GM18867 (cell line): ENCODE results near the gene DYNLL1.
"Not testable (repeated sequence)": the region's sequence is repeated elsewhere in the genome, so short reads cannot be mapped to it uniquely, and the experiment has no call there.

Experiments
- ATAC-seq: cut with Tn5 transposase; IDR thresholded peaks from one replicate; pipeline ENCODE4 v1.9.1; 2021; ENCODE audit warnings: mild to moderate bottlenecking, moderate library complexity; ENCODE audit not compliant: unreplicated experiment

The DYNLL1 gene

GRCh38 chr12:120495731-120496412 lies at the start of gene DYNLL1:
TSS of gene DYNLL1 (plus strand) at chr12:120496113. CDS start at chr12:120496422, 309 bp downstream.
- ATAC-seq, result peak; percentile 91

- not testable (repeated sequence) for ATAC-seq
Measured at GRCh38 chr12:120446844-120447178, 49.1 kb upstream of the DYNLL1 start.

- no peak for ATAC-seq
Measured at GRCh38 chr12:120447992-120448391, 47.9 kb upstream of the DYNLL1 start.

DNA sequence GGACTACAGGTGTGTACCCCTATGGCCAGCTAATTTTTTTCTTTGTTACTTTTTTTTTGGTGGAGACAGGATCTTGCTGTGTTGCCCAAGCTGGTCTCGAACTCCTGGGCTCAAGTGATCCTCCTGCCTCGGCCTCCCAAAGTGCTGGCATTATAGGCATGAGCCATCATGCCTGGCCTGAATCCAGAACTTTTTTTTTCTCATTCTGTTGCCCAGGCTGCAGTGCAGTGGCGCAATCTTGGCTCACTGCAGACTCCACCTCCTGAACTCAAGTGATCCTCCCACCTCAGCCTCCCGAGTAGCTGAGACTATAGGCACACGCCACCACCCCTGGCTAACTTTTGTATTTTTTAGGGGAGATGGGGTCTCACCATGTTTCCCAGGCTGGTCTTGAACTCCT lies 43.4 kb upstream of the DYNLL1 start:
- not testable (repeated sequence) for ATAC-seq

- ATAC-seq, result no peak
Measured at GRCh38 chr12:120453060-120453750, 42.7 kb upstream of the DYNLL1 start.

DNA sequence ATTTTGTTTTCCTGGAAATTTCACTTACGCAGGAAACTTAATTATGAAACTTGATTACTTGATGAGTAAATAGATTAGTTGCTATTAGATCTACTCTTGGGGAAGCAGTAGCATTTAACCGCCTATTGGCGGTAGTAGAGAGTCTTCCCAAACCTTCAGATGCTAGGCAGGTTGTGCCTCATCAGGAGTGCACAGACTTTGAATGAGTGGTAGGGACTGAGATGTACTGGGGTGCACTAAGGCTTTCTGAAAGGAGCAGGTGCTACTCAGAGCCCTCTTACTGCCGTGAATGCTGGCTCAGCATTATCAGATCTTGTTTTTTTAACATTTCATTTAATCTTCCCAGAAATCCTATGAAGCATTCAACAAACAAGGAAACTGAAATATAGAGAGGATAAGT lies 41.9 kb upstream of the DYNLL1 start:
- ATAC-seq, result no peak

GRCh38 chr12:120455302-120455701 lies 40.6 kb upstream of the DYNLL1 start:
- no peak for ATAC-seq

GRCh38 chr12:120457133-120457532 lies 38.8 kb upstream of the DYNLL1 start:
- no peak for ATAC-seq

GRCh38 chr12:120460157-120460556 lies 35.8 kb upstream of the DYNLL1 start:
- no peak for ATAC-seq

DNA sequence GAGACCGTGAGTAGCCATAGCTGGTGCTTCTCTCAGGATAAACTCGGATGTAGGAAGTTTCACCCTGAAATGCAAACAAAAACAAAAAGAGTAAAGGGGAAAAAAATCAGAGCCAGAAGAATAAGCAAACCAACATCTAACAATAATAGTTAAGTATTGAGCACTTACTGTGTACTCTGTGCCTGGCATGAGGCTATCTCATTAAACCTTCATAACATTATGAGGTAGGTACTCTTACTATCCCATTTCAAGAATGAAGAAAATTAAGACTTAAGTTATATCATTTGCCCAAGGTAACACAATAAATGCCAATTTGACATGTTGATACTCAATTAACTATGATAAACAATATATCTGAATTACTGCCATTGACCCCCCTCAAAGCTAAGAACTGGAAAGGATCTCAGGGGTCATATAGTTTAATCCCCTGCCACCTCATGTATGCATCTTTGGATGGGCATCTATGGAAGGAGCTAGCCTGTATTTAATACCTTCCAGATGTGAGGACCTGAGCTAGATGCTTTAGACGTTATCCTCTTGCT lies 33.7 kb upstream of the DYNLL1 start:
- no peak for ATAC-seq

GRCh38 chr12:120463712-120464111 lies 32.2 kb upstream of the DYNLL1 start:
- ATAC-seq, result no peak

DNA sequence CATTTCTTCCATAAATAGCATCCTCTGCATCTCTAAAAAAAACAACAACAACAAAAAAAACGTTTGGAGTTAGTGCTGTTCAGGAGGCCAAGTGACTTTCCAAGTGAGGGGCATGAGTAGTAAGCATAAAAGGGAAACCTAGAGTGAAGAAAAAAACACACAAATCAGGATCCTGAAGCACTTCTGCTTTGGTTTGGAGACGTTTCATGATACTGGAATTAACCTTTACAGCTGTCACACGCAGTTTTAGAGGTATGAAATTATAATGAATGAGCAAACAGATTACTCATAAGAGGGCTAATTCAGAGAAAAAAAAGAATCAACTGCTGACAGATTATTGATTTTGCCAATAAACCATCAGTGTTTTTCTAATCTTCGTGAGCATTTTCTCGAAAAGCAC lies 30.2 kb upstream of the DYNLL1 start:
- no peak for ATAC-seq

DNA sequence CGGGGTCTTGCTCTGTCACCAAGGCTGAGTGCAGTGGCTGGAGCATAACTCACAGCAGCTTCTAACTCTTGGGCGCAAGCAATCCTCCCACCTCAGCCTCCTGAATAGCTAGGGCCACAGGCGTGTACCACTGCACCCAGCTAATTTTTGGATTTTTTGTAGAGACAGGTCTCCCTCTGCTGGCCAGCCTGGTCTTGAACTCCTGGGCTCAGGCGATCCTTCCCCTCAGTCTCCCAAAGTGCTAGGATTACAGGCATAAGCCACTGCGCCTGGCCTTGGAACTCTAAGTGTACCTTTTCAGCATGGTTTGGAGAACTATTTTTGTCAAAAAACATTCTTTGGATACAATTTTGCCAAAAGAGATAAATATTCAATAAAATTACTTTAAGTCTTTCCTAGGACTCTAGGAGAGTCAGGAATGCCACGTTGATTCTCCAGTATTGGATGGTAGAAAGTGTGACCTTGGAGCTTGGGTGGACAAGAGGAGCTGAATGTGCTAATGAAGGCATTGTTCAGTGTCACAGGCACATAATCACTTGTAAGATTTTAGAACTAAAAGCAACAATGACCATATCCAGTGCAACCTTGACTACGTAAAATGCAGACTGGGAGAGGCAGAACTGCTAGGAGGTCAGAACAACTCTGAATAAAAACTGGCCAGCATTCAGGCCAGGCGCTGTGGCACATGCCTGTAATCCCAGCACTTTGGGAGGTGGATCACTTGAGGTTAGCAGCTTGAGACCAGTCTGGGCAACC lies 29.2 kb upstream of the DYNLL1 start:
- ATAC-seq, result no peak

DNA sequence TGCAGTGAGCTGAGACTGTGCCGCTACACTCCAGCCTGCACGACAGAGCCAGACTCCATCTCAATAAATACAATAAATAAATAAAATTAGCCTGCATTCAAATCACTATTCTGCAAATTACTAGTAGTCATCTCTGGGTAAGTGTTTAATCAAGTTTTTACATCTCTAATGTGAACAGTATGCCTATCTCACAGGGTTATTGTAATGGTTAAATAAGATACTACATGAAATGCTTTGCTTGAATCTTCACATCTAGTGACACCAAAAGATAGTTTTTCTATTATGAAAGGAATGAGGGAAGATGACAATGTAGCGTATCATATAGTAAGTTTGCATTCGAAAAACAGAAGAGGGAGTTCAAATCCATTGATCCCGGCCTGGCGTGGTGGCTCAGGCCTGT lies 28.5 kb upstream of the DYNLL1 start:
- no peak for ATAC-seq

- ATAC-seq, result no peak
Measured at GRCh38 chr12:120468325-120468820, 27.5 kb upstream of the DYNLL1 start.

DNA sequence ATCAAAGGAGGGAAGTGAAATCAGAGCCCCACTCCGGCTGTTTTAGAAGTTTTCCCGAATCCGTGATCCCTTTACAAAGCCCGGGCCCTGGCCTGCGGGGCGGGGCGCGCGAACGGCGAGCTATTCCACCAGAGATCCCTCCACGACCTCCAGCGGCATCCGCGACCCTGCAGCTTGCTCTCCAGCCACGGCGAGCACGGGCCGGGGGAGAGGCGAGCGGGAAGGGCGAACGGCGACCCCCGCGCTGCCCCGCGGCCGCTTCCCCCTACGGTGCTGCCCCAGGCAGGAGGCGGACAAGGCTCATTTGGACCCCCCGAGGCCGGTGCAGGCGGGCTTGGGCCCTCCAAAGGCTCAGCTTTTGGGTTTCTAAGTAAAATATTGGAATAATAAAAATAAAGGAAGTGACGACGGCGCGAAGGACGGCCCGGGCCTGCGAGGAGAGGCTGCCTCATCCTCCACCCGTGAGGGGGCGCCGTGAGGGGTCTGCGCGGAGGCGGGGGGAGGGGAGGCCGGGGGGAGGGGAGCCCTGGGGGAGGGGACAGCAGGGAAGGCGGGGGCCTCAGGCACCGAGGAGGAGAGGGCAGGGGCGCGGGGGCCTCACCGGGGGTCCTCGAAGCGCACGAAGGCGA lies 27.0 kb upstream of the DYNLL1 start:
- ATAC-seq, result peak; percentile 24

GRCh38 chr12:120469450-120470149 lies 26.3 kb upstream of the DYNLL1 start, which contains the start of gene SRSF9:
TSS of gene SRSF9 (minus strand) at chr12:120469748. CDS start at chr12:120469609, 139 bp downstream.
- ATAC-seq, result peak; percentile 85

DNA sequence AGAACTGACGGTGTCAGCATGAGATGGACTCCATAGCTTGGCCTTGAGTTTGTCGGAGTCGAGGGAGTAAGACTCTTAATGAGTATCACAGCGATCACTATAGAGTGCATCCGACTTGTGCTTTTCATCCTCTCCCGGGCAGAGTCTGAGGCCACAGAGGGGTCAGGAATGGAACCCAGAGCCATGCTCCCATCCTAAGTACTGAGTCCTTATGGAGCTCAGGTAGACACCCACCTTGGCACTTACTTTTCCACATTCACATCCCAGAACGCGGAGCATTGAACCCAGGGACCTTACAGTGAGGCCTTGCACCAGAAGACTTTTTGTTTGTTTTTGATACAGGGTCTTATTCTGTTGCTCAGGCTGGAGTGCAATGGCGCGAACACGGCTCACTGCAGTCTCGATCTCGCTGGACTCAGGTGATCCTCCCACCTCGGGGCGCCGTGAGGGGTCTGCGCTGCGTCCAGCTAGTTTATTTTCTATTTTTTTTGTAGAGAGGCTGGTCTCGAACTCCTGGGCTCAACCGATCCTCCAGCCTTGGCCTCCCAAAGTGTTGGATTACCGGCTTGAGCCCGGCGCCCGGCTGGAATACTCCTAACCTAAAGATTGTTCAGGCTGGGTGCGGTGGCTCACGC lies 25.6 kb upstream of the DYNLL1 start:
- ATAC-seq, result peak; percentile 28

DNA sequence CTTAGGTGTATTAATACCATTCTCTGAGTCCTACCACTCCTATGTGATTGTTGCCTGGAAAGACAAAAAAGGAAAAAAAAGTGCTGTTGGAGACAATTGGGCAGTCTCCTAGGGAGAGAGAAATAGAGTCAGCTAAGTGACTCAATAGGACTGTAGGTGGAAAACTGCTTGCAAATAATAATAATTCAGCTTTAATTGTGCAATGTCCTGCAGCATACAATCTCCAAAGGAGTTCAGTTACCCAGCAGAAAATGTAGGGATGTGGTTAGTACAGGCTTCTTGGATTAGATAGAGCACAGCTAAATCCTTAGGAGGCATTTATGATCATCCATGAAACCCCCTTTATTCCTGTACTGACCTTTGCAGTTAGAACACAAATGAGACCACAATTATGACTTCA lies 23.4 kb upstream of the DYNLL1 start:
- ATAC-seq, result no peak
